GM19025 (cell line): Measurements from ENCODE around the gene CFTR.

ENCODE experiments used
- ATAC-seq: cut with Tn5 transposase; IDR thresholded peaks from one replicate; pipeline ENCODE4 v1.9.1; 2021; ENCODE audit warnings: mild to moderate bottlenecking, low read depth, moderate library complexity; ENCODE audit not compliant: unreplicated experiment

The CFTR gene

GRCh38 chr7:117581424-117581823, 101.6 kb downstream of the CFTR start:
- ATAC-seq, result no peak

DNA sequence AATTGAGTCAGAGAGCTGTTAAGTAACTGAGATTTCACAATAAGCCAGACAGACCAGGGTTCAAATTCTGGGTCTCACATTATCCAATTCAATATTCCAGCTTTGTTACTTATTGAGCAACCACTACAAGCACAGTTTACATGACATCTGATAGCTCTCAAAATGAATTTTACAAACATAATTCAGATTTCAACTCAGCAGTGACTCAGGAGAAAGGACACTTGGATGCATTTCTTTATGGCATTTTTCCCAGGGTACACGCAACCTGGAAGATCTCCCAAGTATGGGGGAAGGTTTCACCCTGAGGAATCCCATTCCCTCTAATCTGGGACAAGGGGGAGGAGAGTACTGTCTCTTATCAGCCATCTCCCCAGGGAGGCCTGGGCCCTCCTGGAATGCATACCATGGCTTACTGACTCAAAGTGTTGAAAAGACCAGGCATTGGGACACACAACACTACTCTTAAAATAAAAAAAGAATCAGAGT, 102.4 kb downstream of the CFTR start:
- ATAC-seq, result no peak

GRCh38 chr7:117587931-117588330, 108.1 kb downstream of the CFTR start:
- no peak for ATAC-seq

- no peak for ATAC-seq
Measured at GRCh38 chr7:117588352-117588794, 108.5 kb downstream of the CFTR start.

DNA sequence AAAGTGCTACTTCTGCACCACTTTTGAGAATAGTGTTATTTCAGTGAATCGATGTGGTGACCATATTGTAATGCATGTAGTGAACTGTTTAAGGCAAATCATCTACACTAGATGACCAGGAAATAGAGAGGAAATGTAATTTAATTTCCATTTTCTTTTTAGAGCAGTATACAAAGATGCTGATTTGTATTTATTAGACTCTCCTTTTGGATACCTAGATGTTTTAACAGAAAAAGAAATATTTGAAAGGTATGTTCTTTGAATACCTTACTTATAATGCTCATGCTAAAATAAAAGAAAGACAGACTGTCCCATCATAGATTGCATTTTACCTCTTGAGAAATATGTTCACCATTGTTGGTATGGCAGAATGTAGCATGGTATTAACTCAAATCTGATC, 110.4 kb downstream of the CFTR start:
- ATAC-seq, result no peak

GRCh38 chr7:117592011-117592635, 112.3 kb downstream of the CFTR start:
- no peak for ATAC-seq

GRCh38 chr7:117596134-117596533, 116.3 kb downstream of the CFTR start:
- ATAC-seq, result no peak

DNA sequence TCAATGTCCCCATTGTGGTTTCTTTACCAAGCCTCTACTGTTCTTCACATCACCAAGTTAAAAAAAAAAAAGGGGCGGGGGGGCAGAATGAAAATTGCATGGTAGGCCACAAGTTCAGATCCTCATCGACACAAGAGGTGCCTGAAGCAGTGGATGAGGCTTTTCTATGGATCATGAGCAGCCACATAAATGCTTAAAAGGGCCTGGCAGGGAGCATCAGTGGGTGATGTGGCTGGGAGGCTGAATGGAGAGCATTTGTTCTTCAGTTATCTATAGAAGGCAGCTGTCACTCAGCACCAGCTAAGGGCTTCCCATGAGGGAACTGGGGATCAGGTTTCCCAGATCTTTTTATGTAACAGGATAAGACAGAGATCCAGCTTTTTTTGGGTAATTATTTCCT, 117.9 kb downstream of the CFTR start:
- ATAC-seq, result no peak

DNA sequence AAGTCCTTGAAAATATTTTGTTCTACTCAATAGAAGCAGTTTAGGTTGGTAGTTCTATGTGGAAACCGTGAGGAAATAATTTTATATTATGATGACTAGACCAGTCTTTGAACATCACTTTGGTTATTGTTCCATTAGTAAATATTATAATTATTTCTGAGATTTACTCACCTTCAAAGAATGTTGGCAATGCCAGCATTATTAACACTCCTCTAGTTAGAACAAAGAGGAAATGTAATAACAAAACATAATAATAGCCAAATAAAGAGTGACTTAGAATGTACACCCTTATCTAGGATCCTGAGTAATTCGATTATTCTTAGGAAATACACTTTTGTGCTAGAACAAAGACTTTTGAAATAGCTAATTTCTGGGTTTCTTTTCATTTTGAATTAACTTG, 121.1 kb downstream of the CFTR start:
- no peak for ATAC-seq

- ATAC-seq, result no peak
Measured at GRCh38 chr7:117603627-117604026, 123.8 kb downstream of the CFTR start.

GRCh38 chr7:117605712-117606111, 125.9 kb downstream of the CFTR start:
- no peak for ATAC-seq

- ATAC-seq, result no peak
Measured at GRCh38 chr7:117606132-117606531, 126.3 kb downstream of the CFTR start.

- no peak for ATAC-seq
Measured at GRCh38 chr7:117610396-117610795, 130.6 kb downstream of the CFTR start.

- no peak for ATAC-seq
Measured at GRCh38 chr7:117612637-117613036, 132.8 kb downstream of the CFTR start.

- ATAC-seq, result no peak
Measured at GRCh38 chr7:117616694-117617093, 136.9 kb downstream of the CFTR start.

- ATAC-seq, result no peak
Measured at GRCh38 chr7:117619681-117620080, 139.9 kb downstream of the CFTR start.

DNA sequence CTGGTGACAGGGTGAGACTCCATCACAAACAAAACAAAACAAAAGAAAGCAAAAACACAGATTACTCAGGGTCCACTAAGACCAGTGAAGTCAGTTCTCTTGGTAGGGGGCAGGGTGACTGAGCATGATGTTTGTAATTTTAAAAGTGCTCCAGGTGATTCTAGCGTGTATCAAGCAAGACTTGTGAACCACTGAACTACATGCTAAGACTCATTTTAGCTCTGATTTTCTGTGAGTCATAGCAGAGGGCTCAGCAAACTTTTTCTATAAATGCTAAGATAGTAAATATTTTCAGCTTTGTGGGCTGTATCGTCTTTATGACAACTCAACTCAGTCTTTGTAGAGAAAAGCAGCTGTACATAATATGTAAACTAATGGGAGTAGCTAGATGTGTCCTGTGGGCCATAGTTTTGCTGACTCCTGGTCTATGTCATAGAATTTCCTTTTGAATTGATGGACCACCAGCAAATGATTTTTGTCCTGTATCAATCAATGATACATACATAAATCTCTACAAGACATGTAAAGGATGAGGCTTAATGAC, 141.3 kb downstream of the CFTR start:
- no peak for ATAC-seq

GRCh38 chr7:117623606-117624005, 143.8 kb downstream of the CFTR start:
- no peak for ATAC-seq

- ATAC-seq, result no peak
Measured at GRCh38 chr7:117630501-117630900, 150.7 kb downstream of the CFTR start.

DNA sequence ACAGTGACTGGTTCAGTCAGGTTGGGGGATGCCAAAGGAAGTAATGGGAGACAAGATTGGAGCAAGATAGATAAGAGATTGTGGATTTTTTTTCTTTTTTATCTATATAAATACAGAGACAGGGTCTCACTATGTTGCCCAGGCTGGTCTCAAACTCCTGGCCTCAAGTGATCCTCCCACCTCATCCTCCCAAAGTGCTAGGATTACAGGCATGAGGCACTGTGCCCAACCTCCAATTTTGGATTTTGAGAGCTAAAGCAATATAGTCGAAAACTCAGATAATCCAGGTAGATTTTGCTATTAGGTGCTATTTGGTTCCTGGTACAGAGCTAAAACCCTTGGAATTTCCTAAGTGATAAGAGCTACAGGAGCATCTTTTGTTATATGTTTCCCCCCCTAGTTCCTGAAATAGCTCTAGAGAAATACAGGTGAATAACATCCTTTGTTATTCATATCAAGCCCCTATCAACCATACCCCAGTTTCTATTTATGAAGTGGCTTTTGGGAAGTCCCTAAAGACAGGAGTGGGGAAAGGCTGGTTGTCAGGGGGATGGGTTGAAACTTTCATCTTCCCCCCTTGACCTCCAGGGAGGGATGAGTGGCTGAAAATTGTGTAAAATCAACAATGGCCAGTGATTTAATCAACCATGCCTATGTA, 151.2 kb downstream of the CFTR start:
- ATAC-seq, result no peak

- no peak for ATAC-seq
Measured at GRCh38 chr7:117631652-117632051, 151.8 kb downstream of the CFTR start.

- ATAC-seq, result no peak
Measured at GRCh38 chr7:117637937-117638336, 158.1 kb downstream of the CFTR start.
